Neural crest cell (in vitro differentiated cells): ENCODE measurements around the gene NAP1L1. TPM values are rescaled to one million over a fixed set of nuclear protein-coding genes. Genes with fewer than 3 reads are reported as not detected.

Source experiments
- DNase-seq: peaks from one replicate; pipeline ENCODE4 v3.0.0; 2021; ENCODE audit warnings: low read depth, mixed read lengths, low spot score
- H3K27ac Mint-ChIP-seq: one replicate; pipeline ENCODE4 v1.8.0; 2021; ENCODE audit warnings: mild to moderate bottlenecking, mixed read lengths; ENCODE audit not compliant: unreplicated experiment
- H3K27me3 Mint-ChIP-seq: 2 replicates; pipeline ENCODE4 v1.8.0; 2021; ENCODE audit warnings: low read depth, mild to moderate bottlenecking, mixed read lengths
- H3K36me3 Mint-ChIP-seq: 2 replicates; pipeline ENCODE4 v1.8.0; 2021; ENCODE audit warnings: low read depth, mild to moderate bottlenecking, mixed read lengths
- H3K4me1 Mint-ChIP-seq: 2 replicates; pipeline ENCODE4 v1.8.0; 2021; ENCODE audit warnings: mixed read lengths
- H3K4me3 Mint-ChIP-seq: one replicate; pipeline ENCODE4 v1.8.0; 2021; ENCODE audit warnings: mild to moderate bottlenecking, mixed read lengths
- H3K9me3 Mint-ChIP-seq: 2 replicates; pipeline ENCODE4 v1.8.0; 2021; ENCODE audit warnings: mixed read lengths
- total RNA-seq: library from RNA; stranded (reverse); gene quantifications from 2 replicates; pipeline ENCODE4 v1.2.1, GENCODE V29; 2021
- TF ChIP-seq, protein P1 (sequence below): fragments of 200-600 bp; sonication (generic); conservative IDR thresholded peaks from 2 replicates; pipeline ENCODE4 v1.5.0; 2021; ENCODE audit warnings: antibody characterized with exemption, mild to moderate bottlenecking

NAP1L1 gene
- total RNA-seq, 1 donor from 2014 or later: 1,116 TPM

DNA sequence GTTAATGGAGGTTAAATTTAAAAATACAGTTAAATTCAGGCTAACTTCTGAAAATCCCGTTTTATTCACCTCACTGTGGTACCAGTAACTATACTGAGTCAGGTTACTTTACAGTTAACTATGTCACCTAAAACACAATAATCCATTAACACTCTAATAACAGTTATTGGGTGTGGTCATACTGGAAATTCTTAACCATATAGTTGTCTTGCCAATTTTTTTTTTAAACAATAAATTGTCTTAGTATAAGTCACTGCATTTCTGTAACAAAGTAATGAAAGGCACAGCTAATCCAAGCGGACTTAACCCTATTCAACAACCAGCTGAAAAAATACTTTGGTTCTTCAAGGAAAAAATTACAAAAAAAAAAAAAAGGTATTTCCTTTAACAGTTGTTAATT, 36.7 kb downstream of the NAP1L1 start:
- Mint-ChIP-seq H3K4me3 (no peak overlapping the region), H3K27ac (no peak overlapping the region)

DNA sequence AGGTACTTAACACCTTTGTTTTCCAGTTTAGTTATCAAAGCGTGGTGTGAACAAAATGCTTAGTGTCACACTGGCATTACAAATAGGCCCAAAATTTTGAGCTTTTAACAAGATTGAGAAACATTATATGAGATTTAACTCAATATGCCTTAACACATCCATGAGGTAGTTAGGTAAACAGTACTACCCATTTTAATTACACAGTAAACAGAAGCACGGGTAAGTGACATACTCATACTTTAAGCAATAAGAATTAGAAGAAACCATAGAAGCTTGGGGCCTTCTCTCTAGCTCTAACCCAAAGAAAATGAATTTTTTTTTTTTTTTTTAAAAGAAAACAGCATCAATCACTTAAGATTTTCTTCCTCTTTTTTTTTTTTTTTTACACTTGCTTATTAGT, 37.4 kb downstream of the NAP1L1 start:
- H3K9me3 Mint-ChIP-seq: no peaks in the 10 kb centered on the region
- TF ChIP-seq, protein P1, sequence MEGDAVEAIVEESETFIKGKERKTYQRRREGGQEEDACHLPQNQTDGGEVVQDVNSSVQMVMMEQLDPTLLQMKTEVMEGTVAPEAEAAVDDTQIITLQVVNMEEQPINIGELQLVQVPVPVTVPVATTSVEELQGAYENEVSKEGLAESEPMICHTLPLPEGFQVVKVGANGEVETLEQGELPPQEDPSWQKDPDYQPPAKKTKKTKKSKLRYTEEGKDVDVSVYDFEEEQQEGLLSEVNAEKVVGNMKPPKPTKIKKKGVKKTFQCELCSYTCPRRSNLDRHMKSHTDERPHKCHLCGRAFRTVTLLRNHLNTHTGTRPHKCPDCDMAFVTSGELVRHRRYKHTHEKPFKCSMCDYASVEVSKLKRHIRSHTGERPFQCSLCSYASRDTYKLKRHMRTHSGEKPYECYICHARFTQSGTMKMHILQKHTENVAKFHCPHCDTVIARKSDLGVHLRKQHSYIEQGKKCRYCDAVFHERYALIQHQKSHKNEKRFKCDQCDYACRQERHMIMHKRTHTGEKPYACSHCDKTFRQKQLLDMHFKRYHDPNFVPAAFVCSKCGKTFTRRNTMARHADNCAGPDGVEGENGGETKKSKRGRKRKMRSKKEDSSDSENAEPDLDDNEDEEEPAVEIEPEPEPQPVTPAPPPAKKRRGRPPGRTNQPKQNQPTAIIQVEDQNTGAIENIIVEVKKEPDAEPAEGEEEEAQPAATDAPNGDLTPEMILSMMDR: no peak
- H3K4me3 Mint-ChIP-seq: no peak overlapping the region
- H3K27me3 Mint-ChIP-seq: no peaks in the 10 kb centered on the region
- no peak overlapping the region for H3K27ac Mint-ChIP-seq
- H3K36me3 Mint-ChIP-seq: peaks cover 15% of the 10 kb centered on the region
- H3K4me1 Mint-ChIP-seq: peaks cover 5% of the 10 kb centered on the region
- no peak for DNase-seq

More for the DNA sequence above, 36.7 kb downstream of the NAP1L1 start:
- peaks cover 21% of the 10 kb centered on the region for H3K36me3 Mint-ChIP-seq
- TF ChIP-seq, protein P1: no peak
- DNase-seq: no peak
- H3K4me1 Mint-ChIP-seq: no peaks in the 10 kb centered on the region
- H3K27me3 Mint-ChIP-seq: no peaks in the 10 kb centered on the region
- H3K9me3 Mint-ChIP-seq: no peaks in the 10 kb centered on the region

DNA sequence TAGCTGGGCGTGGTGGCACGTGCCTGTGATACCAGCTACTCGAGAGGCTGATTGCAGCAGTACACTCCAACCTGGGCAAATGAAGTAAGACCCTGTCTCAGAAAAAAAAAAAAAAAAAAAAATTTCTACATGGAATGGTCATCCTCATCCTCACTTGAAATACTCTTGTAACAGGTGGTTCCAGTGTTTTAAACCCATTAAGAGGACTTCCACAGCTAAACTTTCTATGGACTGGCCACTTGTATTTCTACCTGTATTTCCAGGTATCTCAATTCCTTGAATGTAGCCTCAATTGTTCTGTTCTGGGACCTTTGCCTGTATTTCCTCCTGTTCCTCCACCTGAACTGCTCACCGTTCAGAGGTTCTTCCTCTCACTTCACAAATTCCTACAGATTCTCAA, 41.1 kb downstream of the NAP1L1 start:
- Mint-ChIP-seq H3K27ac (no peak overlapping the region), H3K36me3 (peaks cover 9% of the 10 kb centered on the region), H3K27me3 (no peaks in the 10 kb centered on the region), H3K4me3 (no peak overlapping the region), H3K9me3 (no peaks in the 10 kb centered on the region), H3K4me1 (peaks cover 14% of the 10 kb centered on the region)
- TF ChIP-seq, protein P1: no peak
- DNase-seq: no peak

DNA sequence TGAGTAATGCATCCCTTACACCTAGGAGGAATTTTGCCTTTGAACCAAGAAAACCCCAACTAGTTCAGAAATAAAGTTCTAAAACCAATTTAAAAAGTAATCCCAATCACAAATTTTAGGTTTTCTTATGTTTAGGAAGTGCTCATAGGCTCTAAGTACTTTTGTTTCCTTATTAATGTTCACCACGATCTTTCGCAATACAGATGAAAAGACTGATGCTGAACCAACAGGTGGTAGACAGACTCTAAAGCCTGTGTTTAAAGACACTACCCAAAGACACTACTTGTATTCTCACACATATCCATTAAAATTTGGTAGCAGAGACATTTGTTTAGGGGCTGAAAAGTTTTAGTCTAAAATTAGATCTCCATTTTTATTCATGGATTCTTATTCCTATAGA, 42.3 kb downstream of the NAP1L1 start:
- Mint-ChIP-seq H3K27ac (no peak overlapping the region), H3K27me3 (no peaks in the 10 kb centered on the region), H3K4me3 (no peak overlapping the region), H3K4me1 (peaks cover 21% of the 10 kb centered on the region), H3K9me3 (no peaks in the 10 kb centered on the region), H3K36me3 (peaks cover 9% of the 10 kb centered on the region)
- TF ChIP-seq, protein P1: no peak
- DNase-seq: no peak

DNA sequence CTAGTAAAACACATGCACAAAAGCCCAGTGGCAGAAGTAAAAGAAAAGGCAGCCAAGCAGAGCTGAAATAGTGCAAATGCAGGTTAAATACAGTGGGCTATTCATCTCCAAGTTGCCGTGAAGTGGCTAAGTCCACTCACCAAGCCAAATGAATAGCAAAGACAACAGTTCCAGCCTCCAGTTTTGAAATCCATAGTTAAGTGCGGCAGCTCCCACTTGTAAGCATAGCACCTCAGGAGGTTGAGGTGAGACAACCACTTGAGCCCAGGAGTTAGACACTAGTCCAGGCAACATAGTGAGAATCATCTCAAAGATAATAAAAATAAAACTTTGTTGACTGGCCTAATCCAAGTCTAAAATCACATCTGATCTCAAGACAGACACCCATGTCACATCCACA, 43.1 kb downstream of the NAP1L1 start:
- peaks cover 23% of the 10 kb centered on the region for H3K4me1 Mint-ChIP-seq
- no peaks in the 10 kb centered on the region for H3K9me3 Mint-ChIP-seq
- TF ChIP-seq, protein P1: no peak
- no peak overlapping the region for H3K27ac Mint-ChIP-seq
- H3K27me3 Mint-ChIP-seq: no peaks in the 10 kb centered on the region
- peaks cover 6% of the 10 kb centered on the region for H3K36me3 Mint-ChIP-seq
- no peak overlapping the region for H3K4me3 Mint-ChIP-seq
- no peak for DNase-seq

DNA sequence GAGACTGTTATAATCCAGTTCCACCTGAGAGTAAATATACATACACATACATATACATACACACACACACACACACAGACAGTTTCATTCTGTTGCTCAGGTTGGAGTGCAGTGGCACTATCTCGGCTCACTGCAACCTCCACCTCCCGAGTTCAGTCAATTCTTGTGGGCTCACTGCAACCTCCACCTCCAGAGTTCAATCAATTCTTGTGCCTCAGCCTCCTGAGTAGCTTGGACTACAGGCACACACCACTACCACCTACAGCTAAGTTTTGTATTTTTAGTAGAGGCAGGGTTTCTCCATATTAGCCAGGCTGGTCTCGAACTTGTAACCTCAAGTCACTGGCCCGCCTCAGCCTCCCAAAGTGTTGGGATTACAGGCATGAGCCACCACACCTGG, 44.0 kb downstream of the NAP1L1 start:
- Mint-ChIP-seq H3K27ac (no peak overlapping the region), H3K4me1 (peaks cover 27% of the 10 kb centered on the region), H3K27me3 (no peaks in the 10 kb centered on the region), H3K9me3 (no peaks in the 10 kb centered on the region), H3K4me3 (no peak overlapping the region), H3K36me3 (peaks cover 6% of the 10 kb centered on the region)
- DNase-seq: no peak
- TF ChIP-seq, protein P1: no peak
